Gastroesophageal sphincter (tissue), 4 donors: ENCODE data around the gene KAZN. TPM values are rescaled to one million over a fixed set of nuclear protein-coding genes. Genes with fewer than 3 reads are reported as not detected.

Experiments used
- ATAC-seq: fragments of 150-250 bp; one replicate; pipeline ENCODE4 v1.9.1; 2016; ENCODE audit warnings: mild to moderate bottlenecking, moderate library complexity
- H3K27ac ChIP-seq, 4 donors: fragments of 200-600 bp; sonication (generic) in 3 of 4; 1 replicate in 3 of 4; 2 replicates in 1 of 4; pipeline ENCODE4 v1.5.1; 2016 to 2019
- H3K27me3 ChIP-seq: fragments of 200-600 bp; sonication (generic); one replicate; pipeline ENCODE4 v1.5.1; 2019
- H3K36me3 ChIP-seq, 2 donors: fragments of 200-600 bp; sonication (generic); one replicate each; pipeline ENCODE4 v1.5.1; 2019; ENCODE audit warnings: control low read depth in 1 of 2
- H3K4me1 ChIP-seq, 3 donors: fragments of 200-600 bp; sonication (generic); 1 replicate in 2 of 3; 2 replicates in 1 of 3; pipeline ENCODE4 v1.5.1; 2016 to 2019; ENCODE audit warnings: control low read depth in 2 of 3
- H3K4me3 ChIP-seq, 2 donors: fragments of 200-600 bp; sonication (generic); one replicate each; pipeline ENCODE4 v1.5.1; 2019; ENCODE audit warnings: mild to moderate bottlenecking in 1 of 2, moderate library complexity in 1 of 2
- H3K9me3 ChIP-seq, 3 donors: fragments of 200-600 bp; sonication (generic); one replicate each; pipeline ENCODE4 v1.5.1; 2017 to 2019; ENCODE audit warnings: control low read depth in 2 of 3
- CTCF ChIP-seq, 4 experiments: fragments of 200-600 bp in 2 of 4; fragments of 450-650 bp in 2 of 4; sonication (generic) in 1 of 4; IDR thresholded peaks; one replicate each; pipeline ENCODE4 v1.5.1; 2017 to 2019; ENCODE audit warnings: antibody characterized with exemption in 4 of 4, mild to moderate bottlenecking in 2 of 4, moderate library complexity in 2 of 4
- EP300 ChIP-seq: sonication (generic); formaldehyde crosslinking; IDR thresholded peaks from one replicate; pipeline ENCODE4 v1.6.1; 2017; ENCODE audit warnings: antibody characterized with exemption, mild to moderate bottlenecking
- POLR2A ChIP-seq, 2 donors: fragments of 450-650 bp; IDR thresholded peaks; one replicate each; pipeline ENCODE4 v1.6.1; 2017; ENCODE audit warnings: antibody characterized with exemption in 2 of 2, mild to moderate bottlenecking in 2 of 2, moderate library complexity in 1 of 2
- POLR2AphosphoS5 ChIP-seq: sonication (generic); formaldehyde crosslinking; IDR thresholded peaks from one replicate; pipeline ENCODE4 v1.6.1; 2017; ENCODE audit warnings: antibody characterized with exemption
- WGBS, 2 donors: methylation state at CpG; one replicate each; pipeline ENCODE4 v1.1.5; 2018; ENCODE audit warnings: low coverage in 1 of 2; 5-methylcytosine and 5-hydroxymethylcytosine counted together
- total RNA-seq, 4 donors: library from RNA; depleted of rRNA; stranded (reverse); fragments of >200 nt; gene quantifications; one replicate each; pipeline ENCODE4 v1.1.0, GENCODE V29; 2016

KAZN gene
- total RNA-seq, 4 donors from 2014 or later = 6.5 to 16.6 (median 11.5) TPM

GRCh38 chr1:14891991-14892390 lies 293.5 kb downstream of the KAZN start:
- no peak for TF ChIP-seq EP300
- no peak for TF ChIP-seq CTCF (IDR thresholded peaks at IDR 0.05)
- TF ChIP-seq POLR2AphosphoS5 = no peak
- no peak for TF ChIP-seq POLR2A (IDR thresholded peaks at IDR 0.05)
- no peak overlapping the region for H3K4me3 ChIP-seq
- no peaks in the 10 kb centered on the region for H3K4me1 ChIP-seq
- H3K36me3 ChIP-seq = no peaks in the 10 kb centered on the region
- peaks cover 24% of the 10 kb centered on the region for H3K27me3 ChIP-seq
- no peak overlapping the region for H3K27ac ChIP-seq
- no peak for ATAC-seq
- 81 to 92% methylated on average over 2 to 3 of the region's 4 CpGs for WGBS, 2 donors
- H3K9me3 ChIP-seq = no peaks in the 10 kb centered on the region

GRCh38 chr1:14894811-14895560 lies 296.5 kb downstream of the KAZN start:
- no peaks in the 10 kb centered on the region for H3K9me3 ChIP-seq
- WGBS, 2 donors = 51 to 79% methylated on average over 3 to 9 of the region's 11 CpGs
- H3K27me3 ChIP-seq = peaks cover 35% of the 10 kb centered on the region
- no peaks in the 10 kb centered on the region for H3K36me3 ChIP-seq
- H3K4me1 ChIP-seq = no peaks in the 10 kb centered on the region
- peak; percentile 13 for ATAC-seq
- no peak for TF ChIP-seq POLR2A (IDR thresholded peaks at IDR 0.05)
- no peak for TF ChIP-seq CTCF (IDR thresholded peaks at IDR 0.05)
- no peak for TF ChIP-seq POLR2AphosphoS5
- TF ChIP-seq EP300 = no peak
- no peak overlapping the region for H3K27ac ChIP-seq
- H3K4me3 ChIP-seq = no peak overlapping the region

DNA sequence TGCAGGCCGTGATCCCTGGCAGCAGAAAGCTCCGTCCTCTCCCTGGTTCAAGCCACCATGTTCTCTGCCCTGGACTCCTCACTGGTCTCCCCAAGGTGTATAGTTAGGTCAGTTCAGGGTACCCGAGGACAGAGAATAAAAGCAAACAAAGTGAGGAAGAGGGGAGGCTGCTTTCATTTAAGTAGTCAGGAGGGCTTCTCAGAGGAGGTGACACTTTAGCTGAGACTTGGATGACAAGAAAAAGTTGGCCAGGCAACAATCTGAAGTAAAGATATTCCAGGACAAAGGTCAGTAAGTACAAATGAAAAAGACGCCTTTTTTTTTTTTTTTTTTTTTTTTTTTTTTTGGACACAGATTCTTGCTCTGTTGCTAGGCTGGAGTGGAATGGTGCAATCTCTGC lies 297.2 kb downstream of the KAZN start:
- H3K9me3 ChIP-seq = no peaks in the 10 kb centered on the region
- no peaks in the 10 kb centered on the region for H3K36me3 ChIP-seq
- H3K4me3 ChIP-seq = no peak overlapping the region
- no peak for ATAC-seq
- H3K27me3 ChIP-seq = peaks cover 40% of the 10 kb centered on the region
- TF ChIP-seq EP300 = no peak
- no peak for TF ChIP-seq CTCF (IDR thresholded peaks at IDR 0.05)
- TF ChIP-seq POLR2A (IDR thresholded peaks at IDR 0.05) = no peak
- TF ChIP-seq POLR2AphosphoS5 = no peak
- WGBS, 2 donors = 81 to 100% methylated on average over 1 of the region's 4 CpGs
- H3K27ac ChIP-seq = no peak overlapping the region
- H3K4me1 ChIP-seq = no peaks in the 10 kb centered on the region

DNA sequence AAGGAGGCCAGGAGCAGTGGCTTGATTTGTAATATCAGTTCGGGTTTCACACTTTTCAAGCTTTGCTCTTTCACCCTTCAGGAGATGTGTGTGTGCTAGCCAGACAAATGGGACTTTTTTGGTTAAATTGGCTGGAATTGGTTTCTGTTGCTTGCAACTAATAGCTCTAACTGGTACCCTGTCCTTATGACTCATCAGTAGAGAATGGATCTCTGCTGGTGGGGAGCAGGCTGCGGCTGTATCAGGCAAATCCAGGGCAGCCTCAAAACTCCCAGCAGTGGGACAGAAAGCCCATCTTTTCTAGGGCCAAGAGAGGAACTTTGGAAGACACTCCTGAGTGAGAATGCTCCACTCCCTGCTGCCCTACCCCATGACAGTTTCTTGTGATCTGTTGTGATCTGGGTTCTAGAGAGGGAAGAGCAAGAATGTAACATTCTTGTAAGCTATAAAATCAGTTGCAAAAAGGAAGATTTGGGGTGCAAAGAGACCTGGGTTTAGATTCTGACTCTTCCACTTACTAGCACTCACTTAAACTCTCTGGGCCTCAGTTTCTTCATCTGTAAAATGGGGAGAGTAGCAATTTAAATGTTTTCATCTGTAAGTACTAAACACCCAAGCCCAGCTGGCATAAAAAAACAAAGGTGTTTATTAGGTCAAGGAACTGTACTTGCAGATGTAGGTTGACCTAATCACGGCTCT lies 298.0 kb downstream of the KAZN start:
- no peak for ATAC-seq

More for the DNA sequence above, 298.0 kb downstream of the KAZN start:
- TF ChIP-seq POLR2A (IDR thresholded peaks at IDR 0.05) (no peak), POLR2AphosphoS5 (no peak), CTCF (IDR thresholded peaks at IDR 0.05) (no peak), EP300 (no peak)
- Histone ChIP-seq H3K9me3 (no peaks in the 10 kb centered on the region), H3K4me1 (no peaks in the 10 kb centered on the region), H3K27me3 (peaks cover 44% of the 10 kb centered on the region), H3K36me3 (no peaks in the 10 kb centered on the region), H3K4me3 (no peak overlapping the region), H3K27ac (no peak overlapping the region)
- 90 to 94% methylated on average over 2 of the region's 3 CpGs for WGBS, 2 donors
